HL-60 (cell line): ENCODE data around the gene UBTD1.

Experiments
- DNase-seq, 2 experiments: peaks; one replicate each; pipeline ENCODE4 v3.0.0-alpha.2; 2010 to 2020; ENCODE audit warnings: low read depth in 1 of 2, low spot score in 1 of 2
- H3K27ac ChIP-seq: fragments of 250-450 bp; sonication (Bioruptor Pico); replicated peaks from 2 replicates; pipeline ENCODE4 v1.5.1; 2020; ENCODE audit warnings: mild to moderate bottlenecking, moderate library complexity
- H3K27me3 ChIP-seq: fragments of 250-450 bp; sonication (Bioruptor Pico); 2 replicates; pipeline ENCODE4 v1.5.1; 2021; ENCODE audit warnings: mild to moderate bottlenecking, moderate library complexity; ENCODE audit not compliant: insufficient read depth, poor library complexity, severe bottlenecking
- H3K4me3 ChIP-seq: replicated peaks from 2 replicates; pipeline ENCODE4 v1.5.1; 2011; ENCODE audit warnings: mild to moderate bottlenecking, control low read depth, low read length; ENCODE audit not compliant: insufficient read depth
- GABPA ChIP-seq: IDR thresholded peaks from 2 replicates; pipeline ENCODE4 v1.6.1; 2012; ENCODE audit warnings: low read depth
- POLR2AphosphoS5 ChIP-seq: IDR thresholded peaks from 2 replicates; pipeline ENCODE4 v1.6.1; 2012; ENCODE audit warnings: low read depth
- REST ChIP-seq: IDR thresholded peaks from 2 replicates; pipeline ENCODE4 v1.6.1; 2012; ENCODE audit warnings: low read depth; ENCODE audit not compliant: insufficient replicate concordance
- SPI1 ChIP-seq: IDR thresholded peaks from 2 replicates; pipeline ENCODE4 v1.6.1; 2012; ENCODE audit warnings: low read depth, mild to moderate bottlenecking, borderline replicate concordance
- TF ChIP-seq, protein P1 (sequence below): IDR thresholded peaks from one replicate; pipeline ENCODE4 v1.5.1; 2011; ENCODE audit warnings: low read length, control low read depth, inconsistent platforms; ENCODE audit not compliant: insufficient read depth

Gene UBTD1

DNA sequence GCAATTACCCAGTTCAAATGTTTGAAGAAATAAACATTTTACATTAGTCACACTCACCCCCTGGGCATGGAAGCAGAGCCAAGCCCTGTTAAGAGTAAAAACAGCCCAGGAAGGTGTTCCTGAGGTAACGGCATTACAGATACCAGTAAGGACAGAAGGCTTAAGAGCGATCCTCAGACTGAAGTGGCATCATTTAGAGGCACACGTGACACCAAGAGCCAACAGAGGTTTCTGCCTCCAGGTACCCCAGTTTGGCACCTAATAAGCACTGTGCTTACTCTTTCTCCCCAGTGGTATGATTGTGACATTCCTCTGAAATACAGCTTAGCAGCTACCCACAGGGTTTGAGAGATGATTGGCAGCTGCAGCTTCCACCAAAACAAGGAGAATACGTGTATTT is 17.7 kb upstream of the UBTD1 start:
- H3K27ac ChIP-seq: no peak overlapping the region
- H3K4me3 ChIP-seq: no peak overlapping the region
- H3K27me3 ChIP-seq: no peaks in the 10 kb centered on the region
- TF ChIP-seq, protein P1, sequence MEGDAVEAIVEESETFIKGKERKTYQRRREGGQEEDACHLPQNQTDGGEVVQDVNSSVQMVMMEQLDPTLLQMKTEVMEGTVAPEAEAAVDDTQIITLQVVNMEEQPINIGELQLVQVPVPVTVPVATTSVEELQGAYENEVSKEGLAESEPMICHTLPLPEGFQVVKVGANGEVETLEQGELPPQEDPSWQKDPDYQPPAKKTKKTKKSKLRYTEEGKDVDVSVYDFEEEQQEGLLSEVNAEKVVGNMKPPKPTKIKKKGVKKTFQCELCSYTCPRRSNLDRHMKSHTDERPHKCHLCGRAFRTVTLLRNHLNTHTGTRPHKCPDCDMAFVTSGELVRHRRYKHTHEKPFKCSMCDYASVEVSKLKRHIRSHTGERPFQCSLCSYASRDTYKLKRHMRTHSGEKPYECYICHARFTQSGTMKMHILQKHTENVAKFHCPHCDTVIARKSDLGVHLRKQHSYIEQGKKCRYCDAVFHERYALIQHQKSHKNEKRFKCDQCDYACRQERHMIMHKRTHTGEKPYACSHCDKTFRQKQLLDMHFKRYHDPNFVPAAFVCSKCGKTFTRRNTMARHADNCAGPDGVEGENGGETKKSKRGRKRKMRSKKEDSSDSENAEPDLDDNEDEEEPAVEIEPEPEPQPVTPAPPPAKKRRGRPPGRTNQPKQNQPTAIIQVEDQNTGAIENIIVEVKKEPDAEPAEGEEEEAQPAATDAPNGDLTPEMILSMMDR: no peak
- no peak for TF ChIP-seq GABPA
- TF ChIP-seq SPI1: no peak
- TF ChIP-seq POLR2AphosphoS5: no peak
- TF ChIP-seq REST: no peak
- DNase-seq: no peak

DNA sequence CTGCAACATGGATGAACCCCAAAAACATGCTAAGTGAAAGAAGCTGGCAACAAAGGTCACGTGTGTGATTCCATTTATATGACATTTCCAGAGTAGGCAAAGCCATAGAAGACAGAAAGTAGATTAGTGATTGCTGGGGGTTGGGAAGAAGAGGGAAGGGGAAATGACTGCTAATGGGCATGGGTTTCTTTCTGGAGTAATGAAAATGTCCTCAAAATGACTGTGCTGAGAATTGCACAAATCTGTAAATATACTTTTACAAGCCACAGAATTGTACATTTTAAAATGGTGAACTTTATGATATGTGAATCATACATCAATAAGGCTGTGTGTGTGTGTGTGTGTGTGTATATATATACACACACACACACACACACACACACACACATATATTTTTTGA is 16.3 kb upstream of the UBTD1 start:
- no peak for DNase-seq
- Histone ChIP-seq H3K27me3 (no peaks in the 10 kb centered on the region), H3K27ac (no peak overlapping the region), H3K4me3 (no peak overlapping the region)
- no peak for TF ChIP-seq POLR2AphosphoS5
- TF ChIP-seq, protein P1: no peak
- no peak for TF ChIP-seq GABPA
- no peak for TF ChIP-seq REST
- no peak for TF ChIP-seq SPI1

- no peak overlapping the region for H3K27ac ChIP-seq
- H3K27me3 ChIP-seq: no peaks in the 10 kb centered on the region
- TF ChIP-seq GABPA (no peak), POLR2AphosphoS5 (no peak), SPI1 (no peak), REST (no peak)
- TF ChIP-seq, protein P1: no peak
Observed at GRCh38 chr10:97483506-97483905, 15.2 kb upstream of the UBTD1 start.

More at GRCh38 chr10:97483506-97483905, 15.2 kb upstream of the UBTD1 start:
- no peak for DNase-seq
- H3K4me3 ChIP-seq: no peak overlapping the region
